ENCODE measurements around the gene CACNA1C.

Gene CACNA1C

GRCh38 chr12:2183556-2184541 lies 131.1 kb downstream of the CACNA1C start:
- in situ Hi-C loops (cut with HindIII; ENCODE audit: low pct_unique_long_range_greater_than_20kb, low sequenced_read_pairs): no loop called here
- no peak for TF ChIP-seq JUND (IDR thresholded peaks at IDR 0.05; ENCODE audit: low read depth)
- DNase-seq (ENCODE audit: low read depth in 1 of 2, low spot score in 1 of 2): no peak

- no peak for TF ChIP-seq JUND (IDR thresholded peaks at IDR 0.05; ENCODE audit: low read depth)
- no peak for DNase-seq (ENCODE audit: low read depth in 1 of 2, low spot score in 1 of 2)
- in situ Hi-C loops (cut with HindIII; ENCODE audit: low pct_unique_long_range_greater_than_20kb, low sequenced_read_pairs): no loop called here
These were observed 133.1 kb downstream of the CACNA1C start for GRCh38 chr12:2185751-2186341.

- in situ Hi-C loops (cut with HindIII; ENCODE audit: low pct_unique_long_range_greater_than_20kb, low sequenced_read_pairs): no loop called here
- no peak for TF ChIP-seq JUND (IDR thresholded peaks at IDR 0.05; ENCODE audit: low read depth)
- no peak for DNase-seq (ENCODE audit: low read depth in 1 of 2, low spot score in 1 of 2)
These were observed 134.6 kb downstream of the CACNA1C start for GRCh38 chr12:2187195-2187945.

- in situ Hi-C loops (cut with HindIII; ENCODE audit: low pct_unique_long_range_greater_than_20kb, low sequenced_read_pairs): no loop called here
- no peak for TF ChIP-seq JUND (IDR thresholded peaks at IDR 0.05; ENCODE audit: low read depth)
- no peak for DNase-seq (ENCODE audit: low read depth in 1 of 2, low spot score in 1 of 2)
These were observed 137.3 kb downstream of the CACNA1C start for GRCh38 chr12:2190085-2190484.

GRCh38 chr12:2190896-2191533 lies 138.2 kb downstream of the CACNA1C start:
- in situ Hi-C loops (cut with HindIII; ENCODE audit: low pct_unique_long_range_greater_than_20kb, low sequenced_read_pairs): no loop called here
- no peak for TF ChIP-seq JUND (IDR thresholded peaks at IDR 0.05; ENCODE audit: low read depth)
- no peak for DNase-seq (ENCODE audit: low read depth in 1 of 2, low spot score in 1 of 2)

- in situ Hi-C loops (cut with HindIII; ENCODE audit: low pct_unique_long_range_greater_than_20kb, low sequenced_read_pairs): no loop called here
- TF ChIP-seq JUND (IDR thresholded peaks at IDR 0.05; ENCODE audit: low read depth): no peak
- DNase-seq (ENCODE audit: low read depth in 1 of 2, low spot score in 1 of 2): no peak
These were observed 138.9 kb downstream of the CACNA1C start for GRCh38 chr12:2191534-2192153.

GRCh38 chr12:2192231-2192630 lies 139.4 kb downstream of the CACNA1C start:
- in situ Hi-C loops (cut with HindIII; ENCODE audit: low pct_unique_long_range_greater_than_20kb, low sequenced_read_pairs): no loop called here
- TF ChIP-seq JUND (IDR thresholded peaks at IDR 0.05; ENCODE audit: low read depth): no peak
- DNase-seq (ENCODE audit: low read depth in 1 of 2, low spot score in 1 of 2): no peak

- in situ Hi-C loops (cut with HindIII; ENCODE audit: low pct_unique_long_range_greater_than_20kb, low sequenced_read_pairs): no loop called here
- DNase-seq (ENCODE audit: low read depth in 1 of 2, low spot score in 1 of 2): peak in 1 of 2 experiments; percentile 7
These were observed 141.3 kb downstream of the CACNA1C start for GRCh38 chr12:2194060-2194459.

GRCh38 chr12:2194571-2194970 lies 141.8 kb downstream of the CACNA1C start:
- no peak for DNase-seq (ENCODE audit: low read depth in 1 of 2, low spot score in 1 of 2)
- in situ Hi-C loops (cut with HindIII; ENCODE audit: low pct_unique_long_range_greater_than_20kb, low sequenced_read_pairs): no loop called here
- TF ChIP-seq JUND (IDR thresholded peaks at IDR 0.05; ENCODE audit: low read depth): no peak

More at GRCh38 chr12:2194060-2194459, 141.3 kb downstream of the CACNA1C start:
- no peak for TF ChIP-seq JUND (IDR thresholded peaks at IDR 0.05; ENCODE audit: low read depth)

GRCh38 chr12:2195085-2195484 lies 142.3 kb downstream of the CACNA1C start:
- DNase-seq (ENCODE audit: low read depth in 1 of 2, low spot score in 1 of 2): no peak

GRCh38 chr12:2198005-2198501 lies 145.3 kb downstream of the CACNA1C start:
- in situ Hi-C loops (cut with HindIII; ENCODE audit: low pct_unique_long_range_greater_than_20kb, low sequenced_read_pairs): no loop called here
- DNase-seq (ENCODE audit: low read depth in 1 of 2, low spot score in 1 of 2): no peak

More at GRCh38 chr12:2195085-2195484, 142.3 kb downstream of the CACNA1C start:
- no peak for TF ChIP-seq JUND (IDR thresholded peaks at IDR 0.05; ENCODE audit: low read depth)
- in situ Hi-C loops (cut with HindIII; ENCODE audit: low pct_unique_long_range_greater_than_20kb, low sequenced_read_pairs): no loop called here

More at GRCh38 chr12:2198005-2198501, 145.3 kb downstream of the CACNA1C start:
- no peak for TF ChIP-seq JUND (IDR thresholded peaks at IDR 0.05; ENCODE audit: low read depth)
